Articular chondrocyte of knee joint (primary cell): ENCODE results near the gene EEF1AKMT4. TPM values are rescaled to one million over a fixed set of nuclear protein-coding genes. Genes with fewer than 3 reads are reported as not detected.

Experiments
- small RNA-seq: library from RNA; depleted of rRNA; stranded (forward); fragments of <200 nt; gene quantifications from one replicate; pipeline ENCODE3, GENCODE V24; 2012
- total RNA-seq: library from RNA; depleted of rRNA; stranded (reverse); fragments of >200 nt; gene quantifications from 2 replicates; pipeline ENCODE4 v1.2.3, GENCODE V29; 2012

The EEF1AKMT4 gene
- 2.0 and 2.4 TPM in 2 replicates for total RNA-seq

GRCh38 chr3:184249412-184250166 lies at the start of gene EEF1AKMT4:
TSS of gene EEF1AKMT4 (plus strand) at chr3:184249672. CDS start at chr3:184249695, 23 bp downstream.

GRCh38 chr3:184229394-184230080 lies 19.9 kb upstream of the EEF1AKMT4 start, which contains the start of gene VWA5B2:
TSS of gene VWA5B2 (plus strand) at chr3:184229585. CDS start at chr3:184230529, 944 bp downstream.

GRCh38 chr3:184248454-184249411 lies 739 bp upstream of the EEF1AKMT4 start, which contains the start of gene ALG3:
TSS of gene ALG3 (minus strand) at chr3:184248962. CDS start at chr3:184248940, 22 bp downstream.

GRCh38 chr3:184261270-184261853 lies 11.9 kb downstream of the EEF1AKMT4 start, which contains the start of gene CAMK2N2:
TSS of gene CAMK2N2 (minus strand) at chr3:184261553. CDS start at chr3:184261285, 268 bp downstream.

GRCh38 chr3:184275961-184276910 lies 26.8 kb downstream of the EEF1AKMT4 start, which contains the start of gene ECE2:
TSS of gene ECE2 (plus strand) at chr3:184276022. CDS start at chr3:184276154, 132 bp downstream.

GRCh38 chr3:184298759-184299487 lies 49.5 kb downstream of the EEF1AKMT4 start, which contains the start of gene PSMD2:
TSS of gene PSMD2 (plus strand) at chr3:184299241. CDS start at chr3:184299267, 26 bp downstream.

Small RNA genes within 50 kb of the gene (small RNA-seq; reads per million reads assigned to genes)
- gene MIR1224 = not detected

Other genes starting within 250 kb of the EEF1AKMT4 start
- 22.8 and 26.5 TPM in 2 replicates for gene ABCC5, start 231.8 kb upstream of the EEF1AKMT4 start, total RNA-seq
- gene HTR3D, start 217.9 kb upstream of the EEF1AKMT4 start, total RNA-seq = not detected in 2 replicates
- gene HTR3C, start 196.6 kb upstream of the EEF1AKMT4 start, total RNA-seq = not detected in 2 replicates
- not detected in 2 replicates for gene HTR3E, start 152.6 kb upstream of the EEF1AKMT4 start, total RNA-seq
- 26.8 and 27.6 TPM in 2 replicates for gene EIF2B5, start 114.3 kb upstream of the EEF1AKMT4 start, total RNA-seq
- gene DVL3, start 94.3 kb upstream of the EEF1AKMT4 start, total RNA-seq = 23.5 and 27.4 TPM in 2 replicates
- 386 and 454 TPM in 2 replicates for gene AP2M1, start 74.8 kb upstream of the EEF1AKMT4 start, total RNA-seq
- 34.4 and 35.1 TPM in 2 replicates for gene ABCF3, start 63.5 kb upstream of the EEF1AKMT4 start, total RNA-seq
- gene VWA5B2, start 20.1 kb upstream of the EEF1AKMT4 start, total RNA-seq = not detected in 2 replicates
- 26.4 and 30.1 TPM in 2 replicates for gene ALG3, start 710 bp upstream of the EEF1AKMT4 start, total RNA-seq
- gene CAMK2N2, start 11.9 kb downstream of the EEF1AKMT4 start, total RNA-seq = not detected in 2 replicates
- gene ECE2, start 26.4 kb downstream of the EEF1AKMT4 start, total RNA-seq = not detected in 2 replicates
- 218 and 257 TPM in 2 replicates for gene PSMD2, start 49.6 kb downstream of the EEF1AKMT4 start, total RNA-seq
- gene EIF4G1, start 64.9 kb downstream of the EEF1AKMT4 start, total RNA-seq = 233 TPM in 2 replicates
- gene FAM131A, start 87.9 kb downstream of the EEF1AKMT4 start, total RNA-seq = 13.1 and 14.9 TPM in 2 replicates
- 3.1 and 4.6 TPM in 2 replicates for gene CLCN2, start 111.9 kb downstream of the EEF1AKMT4 start, total RNA-seq
- gene POLR2H, start 112.0 kb downstream of the EEF1AKMT4 start, total RNA-seq = 57.0 and 86.0 TPM in 2 replicates
- gene THPO, start 128.5 kb downstream of the EEF1AKMT4 start, total RNA-seq = 0.76 and 0.78 TPM in 2 replicates
- 1.7 and 4.7 TPM in 2 replicates for gene CHRD, start 130.4 kb downstream of the EEF1AKMT4 start, total RNA-seq